Bronchial epithelial cell (primary cell): ENCODE measurements around the gene SHB. TPM values are rescaled to one million over a fixed set of nuclear protein-coding genes. Genes with fewer than 3 reads are reported as not detected.

Source experiments
- DNase-seq: peaks from one replicate; pipeline ENCODE4 v3.0.0-alpha.2; 2010; ENCODE audit warnings: low read depth
- FAIRE-seq: peaks from 2 replicates; lab custom pipeline; 2011; peaks lifted over from hg19 to GRCh38; lab: Jason Lieb, UNC
- H3K27me3 ChIP-seq: 2 replicates; pipeline ENCODE4 v1.5.1; 2011; ENCODE audit warnings: low read length; ENCODE audit not compliant: control insufficient read depth, insufficient read depth
- H3K36me3 ChIP-seq: 2 replicates; pipeline ENCODE4 v1.5.1; 2011; ENCODE audit warnings: low read length; ENCODE audit not compliant: control insufficient read depth, insufficient read depth
- H3K4me3 ChIP-seq: 2 replicates; pipeline ENCODE4 v1.5.1; 2011; ENCODE audit warnings: mild to moderate bottlenecking, low read depth, low read length, control low read depth
- total RNA-seq: library from RNA; depleted of rRNA; stranded (reverse); fragments of >200 nt; gene quantifications from 2 replicates; pipeline ENCODE4 v1.2.1, GENCODE V29; 2014
- TF ChIP-seq, protein P1 (sequence below): IDR thresholded peaks from 2 replicates; pipeline ENCODE4 v1.5.1; 2011; ENCODE audit warnings: mild to moderate bottlenecking, moderate library complexity, low read length, control low read depth, inconsistent platforms; ENCODE audit not compliant: insufficient read depth, severe bottlenecking

Gene SHB
- total RNA-seq, 1 donor from 2014 or later: 14.5 TPM

DNA sequence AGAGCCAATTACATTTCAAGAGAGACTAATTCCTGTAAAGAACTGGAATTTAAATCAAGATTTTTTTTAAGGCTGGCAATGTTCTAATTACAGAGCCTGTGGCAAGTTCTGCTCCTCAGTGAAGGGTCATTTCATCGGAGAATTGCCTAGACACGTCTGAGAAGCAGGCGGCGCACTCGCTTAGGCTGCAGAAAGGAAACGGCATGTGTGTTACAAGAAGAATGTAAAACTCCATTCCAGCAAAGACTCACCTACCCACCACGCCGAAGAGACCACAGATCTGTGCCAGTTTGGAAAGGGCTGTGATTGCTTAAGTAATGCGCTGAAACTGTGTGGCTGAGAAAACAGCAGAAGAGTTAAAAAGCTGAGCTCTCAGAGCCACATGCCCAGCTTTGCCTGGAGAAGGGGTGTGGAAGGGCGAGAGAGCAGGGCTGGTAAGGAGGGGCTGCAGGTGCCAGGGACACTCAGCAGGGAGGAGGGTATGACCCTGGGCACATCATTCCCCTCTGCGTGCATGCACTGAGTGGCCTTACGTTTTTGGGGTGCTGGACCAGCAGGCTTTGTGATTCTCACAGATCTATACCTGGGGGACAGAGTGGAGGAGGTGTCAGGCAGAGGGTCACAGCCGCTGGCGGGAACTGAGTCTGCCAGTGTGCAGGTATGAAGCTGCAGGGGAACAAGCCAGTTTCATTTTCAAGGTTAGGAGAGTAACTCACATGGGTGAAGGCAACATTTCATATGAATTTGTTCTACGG is 147.3 kb downstream of the SHB start:
- H3K4me3 ChIP-seq: no peak overlapping the region
- H3K36me3 ChIP-seq: peaks cover 13% of the 10 kb centered on the region
- H3K27me3 ChIP-seq: no peaks in the 10 kb centered on the region
- FAIRE-seq (peak; percentile 32), DNase-seq (peak; percentile 88)
- TF ChIP-seq, protein P1, sequence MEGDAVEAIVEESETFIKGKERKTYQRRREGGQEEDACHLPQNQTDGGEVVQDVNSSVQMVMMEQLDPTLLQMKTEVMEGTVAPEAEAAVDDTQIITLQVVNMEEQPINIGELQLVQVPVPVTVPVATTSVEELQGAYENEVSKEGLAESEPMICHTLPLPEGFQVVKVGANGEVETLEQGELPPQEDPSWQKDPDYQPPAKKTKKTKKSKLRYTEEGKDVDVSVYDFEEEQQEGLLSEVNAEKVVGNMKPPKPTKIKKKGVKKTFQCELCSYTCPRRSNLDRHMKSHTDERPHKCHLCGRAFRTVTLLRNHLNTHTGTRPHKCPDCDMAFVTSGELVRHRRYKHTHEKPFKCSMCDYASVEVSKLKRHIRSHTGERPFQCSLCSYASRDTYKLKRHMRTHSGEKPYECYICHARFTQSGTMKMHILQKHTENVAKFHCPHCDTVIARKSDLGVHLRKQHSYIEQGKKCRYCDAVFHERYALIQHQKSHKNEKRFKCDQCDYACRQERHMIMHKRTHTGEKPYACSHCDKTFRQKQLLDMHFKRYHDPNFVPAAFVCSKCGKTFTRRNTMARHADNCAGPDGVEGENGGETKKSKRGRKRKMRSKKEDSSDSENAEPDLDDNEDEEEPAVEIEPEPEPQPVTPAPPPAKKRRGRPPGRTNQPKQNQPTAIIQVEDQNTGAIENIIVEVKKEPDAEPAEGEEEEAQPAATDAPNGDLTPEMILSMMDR: peak; percentile 71

DNA sequence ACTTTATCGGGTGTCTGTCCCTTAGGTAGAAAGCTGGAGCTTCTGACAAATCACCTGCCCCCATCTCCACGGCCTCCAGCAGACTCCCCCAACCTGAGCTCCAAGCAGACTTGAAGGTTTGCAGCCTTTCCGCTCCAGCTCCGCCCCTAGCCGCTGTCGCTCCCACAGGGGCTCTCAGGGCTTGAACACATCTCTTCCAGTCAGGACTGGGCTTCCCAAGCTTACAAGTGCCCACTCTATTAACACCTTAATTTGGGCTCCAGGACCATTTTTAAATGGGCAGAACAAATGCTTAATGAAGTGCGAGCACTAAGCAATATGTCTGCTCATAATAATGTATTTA is 147.9 kb downstream of the SHB start:
- FAIRE-seq: no peak
- H3K4me3 ChIP-seq: no peak overlapping the region
- peaks cover 13% of the 10 kb centered on the region for H3K36me3 ChIP-seq
- DNase-seq: no peak
- H3K27me3 ChIP-seq: no peaks in the 10 kb centered on the region
- TF ChIP-seq, protein P1: no peak

DNA sequence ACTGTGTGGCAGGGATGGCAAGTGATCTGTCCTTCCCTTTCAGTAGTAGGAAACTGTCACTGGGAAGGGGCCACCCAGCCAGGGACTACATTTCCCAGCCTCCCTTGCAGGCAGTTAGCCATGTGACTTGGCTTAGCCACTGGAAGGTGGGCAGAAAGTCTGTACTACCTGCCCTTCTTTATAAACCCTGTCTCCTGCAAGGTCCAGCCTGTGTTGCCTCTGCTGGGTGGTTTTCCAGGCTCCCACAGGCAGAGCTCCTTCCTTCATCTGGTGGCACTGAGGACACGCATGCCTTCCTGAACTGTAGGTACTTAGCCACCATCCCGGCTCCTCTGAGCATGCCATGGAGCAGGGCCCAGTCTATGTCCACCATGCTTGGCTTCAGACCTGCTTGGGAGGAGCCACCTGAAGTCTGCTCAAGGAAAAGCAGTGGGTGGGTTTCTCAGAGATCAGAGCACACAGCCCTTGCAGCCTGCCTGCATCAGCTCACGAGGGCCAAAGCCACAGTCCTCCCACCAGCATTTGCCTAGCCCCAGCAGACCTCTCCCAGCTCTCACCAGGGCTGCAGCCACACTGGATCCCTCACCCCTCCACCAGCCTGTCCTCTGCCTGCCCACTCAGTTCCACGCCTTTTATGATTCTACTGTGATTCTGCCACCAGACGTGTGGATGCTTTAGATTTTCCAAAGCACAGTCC is 148.4 kb downstream of the SHB start:
- no peak for DNase-seq
- TF ChIP-seq, protein P1: no peak
- Histone ChIP-seq H3K4me3 (no peak overlapping the region), H3K27me3 (no peaks in the 10 kb centered on the region), H3K36me3 (peaks cover 13% of the 10 kb centered on the region)
- FAIRE-seq: no peak

DNA sequence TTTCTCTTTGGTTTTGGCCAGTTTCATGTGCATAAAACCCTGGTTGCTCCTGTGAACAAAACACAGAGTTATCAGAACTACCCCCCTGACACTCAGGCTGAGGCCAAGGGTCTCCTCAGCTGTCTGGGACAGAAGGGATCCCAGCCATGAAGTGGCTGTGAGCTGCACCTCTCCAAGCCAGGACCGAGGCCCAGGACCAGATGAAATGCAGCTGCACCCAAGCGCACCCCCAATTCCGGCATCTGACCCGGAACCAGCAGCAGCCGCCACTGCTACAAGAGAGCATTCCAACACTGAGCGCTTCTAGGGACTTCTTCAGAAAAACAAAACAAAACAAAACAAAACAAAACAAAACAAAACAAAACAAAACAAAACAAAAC is 149.1 kb downstream of the SHB start:
- TF ChIP-seq, protein P1: no peak
- Histone ChIP-seq H3K36me3 (peaks cover 13% of the 10 kb centered on the region), H3K4me3 (no peak overlapping the region), H3K27me3 (no peaks in the 10 kb centered on the region)
- DNase-seq (no peak), FAIRE-seq (no peak)

DNA sequence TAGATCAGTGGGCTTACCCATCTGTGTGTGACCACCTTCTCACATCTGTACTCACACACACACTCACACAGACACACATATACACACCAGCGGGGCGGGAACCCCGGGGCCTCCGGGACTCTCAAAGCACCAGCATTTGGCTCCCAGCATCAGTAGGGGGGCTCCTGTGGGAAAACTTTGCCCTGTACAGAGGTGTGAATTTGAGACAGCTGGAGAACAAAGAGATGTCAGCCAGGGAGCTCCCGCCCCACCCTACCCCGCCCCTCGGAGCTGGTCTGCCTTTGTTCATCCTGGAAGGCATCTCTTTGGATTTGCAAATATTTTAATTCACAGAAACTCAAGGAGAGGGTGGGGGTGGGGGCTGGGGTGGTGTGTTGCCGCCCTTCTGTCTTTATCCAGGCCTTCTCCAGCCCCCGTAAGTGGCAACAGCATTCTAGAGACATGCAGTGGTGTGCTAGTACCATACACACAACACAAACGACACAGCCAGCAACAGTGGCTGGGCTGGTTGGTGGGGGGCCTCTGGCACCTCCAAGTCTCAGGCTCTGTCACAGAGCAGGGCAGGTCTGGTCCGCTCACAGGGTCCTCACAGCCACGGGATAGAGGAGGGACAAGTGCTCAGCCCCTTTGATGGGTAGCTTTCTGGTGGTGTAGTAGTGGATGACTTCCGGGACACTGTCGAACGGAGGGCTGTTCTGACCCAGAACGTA is 149.6 kb downstream of the SHB start:
- Histone ChIP-seq H3K36me3 (peaks cover 13% of the 10 kb centered on the region), H3K4me3 (no peak overlapping the region), H3K27me3 (no peaks in the 10 kb centered on the region)
- FAIRE-seq (peak; percentile 23), DNase-seq (no peak)
- TF ChIP-seq, protein P1: no peak
